ENCODE data around the gene CHST15.
A peak's percentile ranks its signal among the peaks of the same experiment; 100 is the strongest.

The CHST15 gene

GRCh38 chr10:124091646-124092249 lies 1.6 kb downstream of the CHST15 start:
- TF ChIP-seq CTCF (IDR thresholded peaks at IDR 0.05; ENCODE audit: insufficient read depth, low read length, missing control alignments) = no peak
- H3K4me3 ChIP-seq (ENCODE audit: low read depth, low read length) = peak overlapping the region; percentile 51
- DNase-seq (ENCODE audit: low read depth, low spot score) = no peak
- CTCF ChIA-PET = no interaction called here
- POLR2A ChIA-PET = no interaction called here

GRCh38 chr10:124090601-124091209 lies 2.7 kb downstream of the CHST15 start:
- no peak for DNase-seq (ENCODE audit: low read depth, low spot score)
- TF ChIP-seq CTCF (IDR thresholded peaks at IDR 0.05; ENCODE audit: insufficient read depth, low read length, missing control alignments) = no peak
- H3K4me3 ChIP-seq (ENCODE audit: low read depth, low read length) = no peak overlapping the region
- ChIA-PET POLR2A (no interaction called here), CTCF (interaction anchor here (0.6 to 1.2 kb wide), 2 partner anchors 96 to 342 kb away, joined by 3 to 4 read pairs; no protein-coding TSS in a partner anchor)

DNA sequence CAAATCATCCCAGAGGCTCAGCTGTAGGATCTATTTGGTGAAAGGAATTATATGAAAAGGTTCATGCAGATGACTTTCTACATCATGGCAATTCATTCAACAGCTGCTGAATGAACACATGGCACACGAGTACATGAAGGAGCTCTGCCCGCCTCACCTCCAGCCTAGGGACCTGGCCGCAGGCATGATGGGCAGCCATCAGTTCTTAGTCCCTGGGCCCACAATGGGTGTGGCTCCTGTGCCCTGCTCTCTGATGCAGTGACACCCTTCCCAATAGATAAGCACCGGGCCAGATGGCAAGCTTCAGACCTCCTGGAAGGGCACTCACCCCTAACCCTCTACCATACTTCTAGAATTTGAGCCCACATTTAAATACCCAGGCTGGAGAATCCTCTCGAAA lies 3.5 kb downstream of the CHST15 start:
- POLR2A ChIA-PET = no interaction called here
- CTCF ChIA-PET = interaction anchor here (1.2 kb wide), 1 partner anchor 95 kb away, joined by 4 read pairs; no protein-coding TSS in a partner anchor
- TF ChIP-seq CTCF (IDR thresholded peaks at IDR 0.05; ENCODE audit: insufficient read depth, low read length, missing control alignments) = no peak
- no peak overlapping the region for H3K4me3 ChIP-seq (ENCODE audit: low read depth, low read length)
- DNase-seq (ENCODE audit: low read depth, low spot score) = no peak

- no peak for TF ChIP-seq CTCF (IDR thresholded peaks at IDR 0.05; ENCODE audit: insufficient read depth, low read length, missing control alignments)
- no peak for DNase-seq (ENCODE audit: low read depth, low spot score)
- CTCF ChIA-PET = interaction anchor here (0.8 kb wide), 1 partner anchor 30 kb away, joined by 4 read pairs; no protein-coding TSS in a partner anchor
- no peak overlapping the region for H3K4me3 ChIP-seq (ENCODE audit: low read depth, low read length)
- POLR2A ChIA-PET = no interaction called here
Observed at GRCh38 chr10:124088915-124089314, 4.5 kb downstream of the CHST15 start.

GRCh38 chr10:124087672-124088634 lies 5.4 kb downstream of the CHST15 start:
- DNase-seq (ENCODE audit: low read depth, low spot score) = no peak
- ChIA-PET CTCF (no interaction called here), POLR2A (no interaction called here)
- H3K4me3 ChIP-seq (ENCODE audit: low read depth, low read length) = no peak overlapping the region
- no peak for TF ChIP-seq CTCF (IDR thresholded peaks at IDR 0.05; ENCODE audit: insufficient read depth, low read length, missing control alignments)

Measured in AG04449 (cell line).